Subcutaneous abdominal adipose tissue (tissue), 5 donors: ENCODE data around the gene TSPAN15.

ENCODE experiments used
- H3K27ac ChIP-seq: one replicate; pipeline ENCODE4 v1.7.0; 2013; ENCODE audit warnings: low read depth, mild to moderate bottlenecking, inconsistent platforms, low read length, moderate library complexity
- H3K27me3 ChIP-seq, 5 donors: one replicate each; pipeline ENCODE4 v1.7.0; 2013; ENCODE audit warnings: low read length in 5 of 5, inconsistent platforms in 1 of 5; ENCODE audit not compliant: control insufficient read depth in 5 of 5, insufficient read depth in 4 of 5
- H3K36me3 ChIP-seq, 5 donors: one replicate each; pipeline ENCODE4 v1.7.0; 2013; ENCODE audit warnings: low read length in 5 of 5; ENCODE audit not compliant: control insufficient read depth in 5 of 5, insufficient read depth in 5 of 5
- H3K4me1 ChIP-seq, 5 donors: one replicate each; pipeline ENCODE4 v1.7.0; 2013; ENCODE audit warnings: low read length in 5 of 5, mild to moderate bottlenecking in 3 of 5, moderate library complexity in 1 of 5; ENCODE audit not compliant: control insufficient read depth in 5 of 5, insufficient read depth in 5 of 5
- H3K4me3 ChIP-seq, 5 donors: one replicate each; pipeline ENCODE4 v1.7.0; 2013; ENCODE audit warnings: low read length in 5 of 5, low read depth in 1 of 5
- H3K9ac ChIP-seq, 5 donors: one replicate each; pipeline ENCODE4 v1.7.0; 2013; ENCODE audit warnings: low read length in 5 of 5, mild to moderate bottlenecking in 4 of 5, moderate library complexity in 3 of 5
- H3K9me3 ChIP-seq, 5 donors: one replicate each; pipeline ENCODE4 v1.7.0; 2013; ENCODE audit warnings: low read length in 5 of 5; ENCODE audit not compliant: control insufficient read depth in 5 of 5
- donor health status: healthy.
- donor health status: healthy.
- donor health status: healthy.
- donor health status: healthy.
- donor health status: healthy.

The TSPAN15 gene

DNA sequence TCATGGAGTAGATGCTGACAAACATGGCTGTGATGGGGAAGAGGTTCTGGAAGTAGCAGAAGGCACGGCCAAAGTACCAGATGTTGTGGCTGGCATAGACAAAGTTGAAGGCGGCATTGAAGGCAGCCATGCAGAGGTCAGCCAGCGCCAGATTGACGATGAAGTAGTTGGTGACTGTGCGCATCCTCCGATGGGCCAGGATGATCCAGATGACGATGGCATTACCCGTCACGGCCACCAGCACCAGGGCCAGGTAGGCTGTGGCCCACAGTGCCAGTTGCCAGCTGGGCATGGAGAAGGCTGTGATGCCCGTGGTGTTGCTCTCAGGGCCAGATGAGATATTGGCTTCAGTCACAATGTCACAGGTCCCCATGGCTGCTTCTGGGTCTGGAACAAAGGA lies 35.3 kb upstream of the TSPAN15 start:
- H3K36me3 ChIP-seq = no peaks in the 10 kb centered on the region
- H3K4me3 ChIP-seq = no peak overlapping the region
- H3K4me1 ChIP-seq = peaks cover 0 to 5% (median 0%) of the 10 kb centered on the region in 5 donors
- no peak overlapping the region for H3K27ac ChIP-seq
- H3K27me3 ChIP-seq = peaks cover 0 to 3% (median 0%) of the 10 kb centered on the region in 5 donors
- H3K9me3 ChIP-seq = no peaks in the 10 kb centered on the region
- no peak overlapping the region for H3K9ac ChIP-seq

- Histone ChIP-seq H3K27ac (no peak within 1 kb of the TSS), H3K4me1 (peaks cover 0 to 5% (median 0%) of the 10 kb centered on the region in 5 donors), H3K36me3 (no peaks in the 10 kb centered on the region), H3K9me3 (no peaks in the 10 kb centered on the region), H3K4me3 (no peak within 1 kb of the TSS), H3K9ac (no peak within 1 kb of the TSS), H3K27me3 (peaks cover 0 to 3% (median 0%) of the 10 kb centered on the region in 5 donors)
These were observed 34.6 kb upstream of the TSPAN15 start, which contains the start of gene TACR2 for GRCh38 chr10:69416695-69417094. Gene TACR2, minus strand, starts transcription at chr10:69416918. Its CDS starts 595 bp downstream, at chr10:69416323.

GRCh38 chr10:69417542-69417941 lies 33.7 kb upstream of the TSPAN15 start:
- Histone ChIP-seq H3K27me3 (peaks cover 0 to 3% (median 0%) of the 10 kb centered on the region in 5 donors), H3K9ac (no peak overlapping the region), H3K4me1 (peaks cover 0 to 5% (median 0%) of the 10 kb centered on the region in 5 donors), H3K4me3 (no peak overlapping the region), H3K27ac (no peak overlapping the region), H3K36me3 (no peaks in the 10 kb centered on the region), H3K9me3 (no peaks in the 10 kb centered on the region)

GRCh38 chr10:69418052-69418752 lies 33.1 kb upstream of the TSPAN15 start:
- Histone ChIP-seq H3K36me3 (no peaks in the 10 kb centered on the region), H3K9ac (no peak overlapping the region), H3K4me1 (peaks cover 0 to 3% (median 0%) of the 10 kb centered on the region in 5 donors), H3K27me3 (peaks cover 0 to 3% (median 0%) of the 10 kb centered on the region in 5 donors), H3K27ac (no peak overlapping the region), H3K9me3 (no peaks in the 10 kb centered on the region), H3K4me3 (no peak overlapping the region)

GRCh38 chr10:69419096-69419743 lies 32.0 kb upstream of the TSPAN15 start:
- no peak overlapping the region for H3K4me3 ChIP-seq
- H3K27ac ChIP-seq = no peak overlapping the region
- peaks cover 0 to under 1% (median 0%) of the 10 kb centered on the region in 5 donors for H3K27me3 ChIP-seq
- H3K4me1 ChIP-seq = peaks cover 0 to 4% (median 0%) of the 10 kb centered on the region in 5 donors
- no peaks in the 10 kb centered on the region for H3K9me3 ChIP-seq
- H3K9ac ChIP-seq = no peak overlapping the region
- H3K36me3 ChIP-seq = no peaks in the 10 kb centered on the region

DNA sequence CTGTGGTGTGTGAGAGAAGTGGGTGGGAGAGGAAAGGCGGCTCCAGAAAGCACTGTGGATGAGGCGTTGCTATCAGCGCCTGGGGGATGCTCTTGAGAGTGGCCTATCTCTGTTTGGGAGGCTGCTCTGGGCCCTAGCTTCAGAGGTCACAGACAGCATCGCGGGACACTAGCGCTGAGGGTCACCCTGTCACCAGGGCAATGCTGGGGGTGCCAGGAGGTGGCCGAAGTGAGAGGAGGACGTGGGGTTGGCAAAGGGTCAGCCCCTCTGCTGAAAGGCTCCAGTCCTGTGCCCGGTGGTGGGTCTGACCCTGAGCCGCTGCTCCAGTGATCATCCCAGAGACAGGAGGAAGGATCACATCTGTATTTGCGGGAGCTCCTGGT lies 31.5 kb upstream of the TSPAN15 start:
- no peaks in the 10 kb centered on the region for H3K27me3 ChIP-seq
- no peak overlapping the region for H3K9ac ChIP-seq
- H3K27ac ChIP-seq = no peak overlapping the region
- peaks cover 0 to 5% (median 0%) of the 10 kb centered on the region in 5 donors for H3K4me1 ChIP-seq
- H3K36me3 ChIP-seq = no peaks in the 10 kb centered on the region
- H3K4me3 ChIP-seq = no peak overlapping the region
- no peaks in the 10 kb centered on the region for H3K9me3 ChIP-seq

GRCh38 chr10:69421611-69422308 lies 29.5 kb upstream of the TSPAN15 start:
- H3K9me3 ChIP-seq = no peaks in the 10 kb centered on the region

DNA sequence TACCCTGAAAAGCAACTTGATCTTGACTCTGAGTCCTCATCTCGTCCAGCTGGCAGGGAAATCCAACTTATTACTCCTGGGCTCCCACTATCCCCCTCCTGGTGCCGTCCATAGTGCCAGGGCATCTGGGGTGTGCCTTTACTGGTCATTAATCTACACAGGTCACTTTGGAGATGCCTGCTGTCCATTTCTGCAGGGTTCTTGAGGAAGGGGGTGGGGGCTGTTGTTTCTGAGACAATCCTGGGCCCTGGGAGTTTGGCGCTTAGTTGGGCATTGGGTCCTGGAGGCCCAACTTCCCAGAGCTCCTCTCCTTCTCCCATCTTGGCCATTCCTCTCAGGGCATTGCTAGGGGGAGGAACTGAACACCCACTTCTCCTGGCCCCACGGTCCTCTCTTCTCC lies 28.6 kb upstream of the TSPAN15 start:
- H3K4me1 ChIP-seq = peaks cover 0 to 16% (median 0%) of the 10 kb centered on the region in 5 donors
- H3K4me3 ChIP-seq = no peak overlapping the region
- H3K27ac ChIP-seq = no peak overlapping the region
- H3K27me3 ChIP-seq = no peaks in the 10 kb centered on the region
- no peak overlapping the region for H3K9ac ChIP-seq
- H3K9me3 ChIP-seq = no peaks in the 10 kb centered on the region
- no peaks in the 10 kb centered on the region for H3K36me3 ChIP-seq

More at GRCh38 chr10:69421611-69422308, 29.5 kb upstream of the TSPAN15 start:
- Histone ChIP-seq H3K4me3 (no peak overlapping the region), H3K27me3 (no peaks in the 10 kb centered on the region), H3K4me1 (peaks cover 0 to 12% (median 0%) of the 10 kb centered on the region in 5 donors), H3K9ac (no peak overlapping the region), H3K36me3 (no peaks in the 10 kb centered on the region), H3K27ac (no peak overlapping the region)

GRCh38 chr10:69425041-69425440 lies 26.2 kb upstream of the TSPAN15 start:
- Histone ChIP-seq H3K9me3 (no peaks in the 10 kb centered on the region), H3K36me3 (no peaks in the 10 kb centered on the region), H3K4me1 (peaks cover 0 to 16% (median 0%) of the 10 kb centered on the region in 5 donors), H3K27me3 (no peaks in the 10 kb centered on the region), H3K9ac (no peak overlapping the region), H3K4me3 (no peak overlapping the region), H3K27ac (no peak overlapping the region)
